Measurements from ENCODE around the gene NAGK. TPM values are rescaled to one million over a fixed set of nuclear protein-coding genes. Genes with fewer than 3 reads are reported as not detected.
"Not testable (repeated sequence)": the region's sequence is repeated elsewhere in the genome, so short reads cannot be mapped to it uniquely, and the experiment has no call there.

NAGK gene
- total RNA-seq (2014; rRNA removed; shearing (Covaris generic)), result 87.0 and 87.7 TPM in 2 replicates

DNA sequence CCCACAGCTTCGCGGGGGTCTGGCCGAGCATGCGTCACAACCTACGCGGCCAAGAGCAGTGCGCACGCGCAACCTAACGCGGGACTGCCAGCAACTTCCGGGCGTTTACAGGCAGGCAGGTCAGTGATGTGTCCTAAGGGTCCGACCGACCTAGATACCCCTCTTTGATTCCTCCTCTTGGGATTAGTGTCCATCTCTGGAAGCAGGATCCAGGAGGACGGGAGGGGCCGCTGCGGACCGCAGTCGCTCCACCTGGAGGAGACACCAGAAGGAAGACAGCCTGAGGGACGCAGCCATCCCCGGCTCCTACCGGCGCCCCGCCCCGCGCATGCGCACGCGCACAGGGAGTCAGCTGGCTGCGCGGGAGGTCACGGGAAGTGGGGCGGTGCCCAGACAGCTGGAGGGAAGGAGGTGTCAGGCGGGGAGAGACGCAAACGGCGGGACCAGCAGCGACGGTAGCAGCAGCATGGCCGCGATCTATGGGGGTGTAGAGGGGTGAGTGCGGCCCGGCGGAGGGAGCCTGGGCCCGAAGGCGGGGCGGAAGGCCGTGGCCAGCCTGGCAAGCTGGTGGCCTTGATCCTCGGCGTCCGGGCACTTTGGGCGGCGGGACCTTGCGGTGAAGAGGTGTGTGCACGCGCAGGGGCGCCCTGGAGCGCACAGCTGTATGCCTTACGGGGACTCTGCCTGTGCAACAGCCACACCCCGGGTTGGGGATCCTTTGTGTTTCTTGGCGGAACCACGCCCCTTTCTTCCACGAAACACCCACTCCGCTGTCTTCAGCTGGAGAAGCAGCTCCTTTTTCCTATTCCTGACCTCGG is at the start of gene NAGK:
Gene NAGK (plus strand): TSS at position 431 of the 818 bp plus-strand sequence. CDS start 36 bp downstream, at position 467.
- DNase-seq (ENCODE audit: low read depth), result peak; percentile 91

DNA sequence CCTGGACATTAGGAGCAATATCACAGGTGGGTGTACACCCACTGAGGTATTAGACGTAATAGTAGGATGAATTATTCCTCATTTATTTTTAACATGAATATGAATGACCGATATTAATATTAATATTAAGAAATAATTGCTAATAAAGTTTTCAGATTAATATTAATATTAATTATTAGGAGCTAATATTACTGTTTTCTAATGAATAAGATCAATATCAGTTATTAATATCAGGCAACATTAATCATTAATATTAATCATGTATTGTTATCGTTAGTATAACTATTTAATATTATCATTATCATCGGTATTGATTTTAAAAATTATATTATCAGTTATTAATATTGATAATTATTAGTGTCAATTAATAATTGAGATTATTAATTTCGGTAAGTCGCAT is 48.5 kb upstream of the NAGK start:
- DNase-seq (ENCODE audit: low read depth), result not testable (repeated sequence)

DNA sequence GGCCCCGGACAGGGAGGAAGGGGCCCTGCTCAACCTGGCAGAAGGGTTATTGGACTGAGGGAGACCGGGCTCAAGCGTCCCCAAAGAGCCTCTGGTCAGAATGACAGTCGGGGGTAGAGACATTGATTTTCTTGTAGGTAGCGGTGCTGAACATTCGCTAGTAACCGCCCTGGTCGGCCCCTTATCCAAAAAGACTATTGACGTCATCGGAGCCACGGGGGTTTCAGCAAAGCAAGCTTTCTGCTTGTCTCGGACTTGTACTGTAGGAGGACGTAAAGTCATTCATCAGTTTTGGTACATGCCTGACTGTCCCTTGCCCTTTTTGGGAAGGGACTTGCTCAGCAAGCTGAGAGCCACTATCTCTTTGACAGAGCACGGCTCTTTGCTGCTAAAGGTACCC is 47.1 kb upstream of the NAGK start:
- not testable (repeated sequence) for DNase-seq (ENCODE audit: low read depth)

DNA sequence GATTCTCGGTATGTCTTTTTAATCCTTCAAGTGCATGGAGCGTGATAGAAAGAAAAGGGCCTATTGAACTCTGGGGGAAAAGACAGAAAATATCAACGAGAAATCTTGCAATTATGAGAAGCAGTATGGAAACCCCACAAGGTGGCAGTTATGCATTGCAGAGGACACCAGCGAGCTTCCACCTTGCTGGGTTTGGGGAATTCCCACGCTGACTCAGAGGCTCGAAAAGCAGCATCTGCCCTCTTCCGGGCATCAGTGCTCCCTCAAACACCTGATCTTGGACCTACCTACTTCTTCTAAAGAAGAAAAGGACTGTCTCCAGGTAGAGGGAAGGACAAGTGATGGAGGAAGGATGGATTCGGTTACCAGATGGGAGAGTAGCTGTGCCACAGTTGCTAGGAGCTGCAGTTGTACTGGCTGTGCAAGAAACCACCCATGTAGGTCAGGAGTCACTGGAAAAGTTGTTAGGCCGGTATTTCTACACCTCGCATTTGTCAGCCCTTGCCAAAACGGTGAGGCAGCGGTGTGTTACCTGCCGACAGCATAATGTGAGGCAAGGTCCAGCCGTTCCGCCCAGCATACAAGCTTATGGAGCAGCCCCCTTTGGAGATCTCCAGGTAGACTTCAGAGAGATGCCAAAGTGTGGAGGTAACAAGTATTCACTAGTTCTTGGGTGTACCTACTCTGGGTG is 44.8 kb upstream of the NAGK start:
- DNase-seq (ENCODE audit: low read depth), result not testable (repeated sequence)

DNA sequence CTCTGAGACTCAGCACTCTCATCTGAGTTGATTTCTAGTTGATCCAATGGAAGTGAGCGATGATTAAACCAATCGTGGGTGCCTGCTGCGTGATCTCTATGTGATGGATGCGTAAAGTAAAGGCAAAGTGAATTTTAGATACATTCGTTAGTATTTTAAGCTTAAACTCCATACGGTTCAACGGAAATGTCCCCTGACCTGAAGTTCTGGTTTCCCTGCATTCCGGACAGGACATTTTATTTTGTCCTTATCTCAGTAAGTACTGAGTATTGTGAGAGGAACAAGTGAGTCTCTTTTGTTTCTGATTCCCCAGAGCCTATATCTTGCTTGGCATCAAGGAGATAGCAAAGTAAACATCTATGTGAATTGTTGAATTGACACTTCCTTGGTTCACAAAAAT is 32.2 kb upstream of the NAGK start:
- not testable (repeated sequence) for DNase-seq (ENCODE audit: low read depth)

DNA sequence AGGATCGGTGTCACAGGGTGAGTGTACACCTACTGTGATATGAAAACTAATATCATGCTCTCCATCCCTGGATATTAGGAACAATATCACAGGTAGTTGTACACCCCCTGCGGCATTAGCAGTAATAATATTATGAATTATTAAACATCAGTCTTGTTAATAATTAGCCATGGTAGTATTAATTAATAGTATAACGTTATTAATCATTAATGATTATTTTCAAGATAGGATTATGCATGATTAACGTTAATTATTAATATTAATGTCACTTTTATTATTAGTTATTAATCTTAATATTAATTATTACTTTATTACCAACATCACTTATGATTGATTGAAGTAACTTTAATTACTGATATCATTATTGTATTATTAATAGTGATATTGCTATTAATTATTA is 26.2 kb upstream of the NAGK start:
- DNase-seq (ENCODE audit: low read depth), result no peak

DNA sequence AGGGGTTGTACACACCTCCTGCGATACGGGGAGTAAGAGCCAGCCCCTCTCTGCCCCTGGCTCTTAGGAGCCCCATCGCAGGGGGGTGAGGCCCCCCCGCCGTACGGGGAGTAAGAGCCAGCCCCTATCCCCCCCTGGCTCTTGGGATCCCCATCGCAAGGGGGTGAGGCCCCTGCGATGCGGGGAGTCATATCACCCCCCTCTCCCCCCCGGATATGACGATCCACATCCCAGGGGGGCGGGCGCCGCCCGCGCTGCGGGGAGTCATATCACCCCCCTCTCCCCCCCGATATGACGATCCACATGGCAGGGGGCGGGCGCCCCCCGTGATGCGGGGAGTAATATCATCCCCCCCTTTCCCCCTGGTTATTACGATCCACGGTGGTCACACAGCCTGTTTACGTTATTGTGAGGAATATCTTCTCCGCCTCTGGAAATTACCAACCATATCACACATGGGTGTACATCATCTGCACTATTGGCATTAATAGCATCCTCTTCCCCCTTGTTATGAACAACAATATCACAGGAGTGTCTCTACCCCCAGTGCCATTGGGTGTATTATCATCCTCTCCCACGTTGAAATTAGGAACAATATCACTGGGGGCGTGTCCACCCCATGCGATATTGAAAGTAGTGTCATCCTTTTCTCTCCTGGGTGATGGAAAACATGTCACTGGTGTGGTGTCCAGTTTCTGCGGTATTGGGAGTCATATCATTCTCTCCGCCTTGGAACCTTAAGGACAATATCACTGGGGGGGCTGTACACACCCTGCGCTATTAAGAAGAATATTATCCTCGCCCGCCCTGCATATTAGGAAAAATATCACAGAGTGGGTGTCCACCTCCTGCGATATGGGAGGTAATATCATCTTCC is 24.7 kb upstream of the NAGK start:
- no peak for DNase-seq (ENCODE audit: low read depth)

DNA sequence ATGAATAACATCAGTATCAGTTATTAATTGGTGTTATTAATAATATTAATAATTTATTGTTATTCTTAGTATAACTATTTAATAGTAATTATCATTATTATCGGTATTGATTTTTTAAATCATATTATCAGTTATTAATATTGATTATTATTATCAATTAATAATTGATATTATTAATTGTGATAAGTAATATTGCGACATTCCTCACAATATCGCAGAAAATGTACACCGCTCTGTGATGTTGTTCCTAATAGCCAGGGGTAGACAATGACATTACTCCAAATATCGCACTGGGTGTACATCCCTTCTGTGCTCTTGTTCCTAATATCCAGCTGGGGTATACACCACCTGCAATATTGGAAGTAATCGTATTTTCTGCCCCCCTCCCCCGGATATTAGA is 23.3 kb upstream of the NAGK start:
- DNase-seq (ENCODE audit: low read depth), result no peak

DNA sequence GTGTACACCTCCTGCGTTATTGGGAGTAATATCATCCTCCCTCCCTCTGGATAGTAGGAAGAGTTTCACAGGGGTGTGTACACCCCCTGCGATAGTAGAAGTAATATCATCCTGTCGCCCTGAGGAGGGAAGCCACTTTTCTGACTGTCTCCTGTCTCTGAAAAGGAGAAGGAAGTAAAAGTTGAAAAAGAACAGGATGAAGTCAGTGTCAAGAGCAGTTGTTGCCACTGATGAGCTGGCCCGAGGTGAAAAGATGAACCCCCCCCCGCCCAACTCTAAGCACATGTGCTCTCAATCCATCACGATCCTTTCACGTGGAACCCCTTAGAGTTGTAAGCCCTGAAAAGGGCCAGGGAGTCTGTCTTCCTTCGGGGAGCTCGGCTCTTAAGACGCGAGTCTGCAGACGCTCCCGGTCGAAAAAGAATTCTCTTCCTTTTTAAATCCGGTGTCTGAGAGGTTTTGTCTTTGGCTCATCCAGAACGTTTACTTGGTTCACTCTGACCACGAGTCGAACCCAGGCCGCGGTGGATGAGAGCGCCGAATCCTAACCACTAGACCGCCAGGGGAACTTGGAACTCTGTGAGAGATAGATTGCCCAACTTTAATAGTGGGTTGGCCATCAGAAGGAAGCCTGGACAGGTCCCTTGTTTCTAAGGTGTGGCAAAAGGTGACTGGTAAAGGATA is 22.4 kb upstream of the NAGK start:
- DNase-seq (ENCODE audit: low read depth), result no peak

DNA sequence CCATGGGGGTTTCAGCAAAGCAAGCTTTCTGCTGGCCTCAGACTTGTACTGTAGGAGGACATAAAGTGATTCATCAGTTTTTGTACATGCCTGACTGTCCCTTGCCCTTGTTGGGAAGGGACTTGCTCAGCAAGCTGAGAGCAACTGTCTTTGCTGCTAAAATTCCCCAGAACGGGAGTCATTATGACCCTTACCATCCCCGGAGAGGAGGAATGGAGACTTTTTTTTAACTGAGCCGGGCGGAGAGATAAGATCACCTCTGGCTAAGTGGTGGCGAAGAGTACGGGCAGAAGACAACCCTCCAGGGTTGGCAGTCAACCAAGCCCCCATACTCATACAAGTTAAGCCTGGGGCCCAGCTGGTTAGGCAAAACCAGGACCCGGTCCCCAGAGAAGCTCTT is 20.4 kb upstream of the NAGK start:
- no peak for DNase-seq (ENCODE audit: low read depth)

DNA sequence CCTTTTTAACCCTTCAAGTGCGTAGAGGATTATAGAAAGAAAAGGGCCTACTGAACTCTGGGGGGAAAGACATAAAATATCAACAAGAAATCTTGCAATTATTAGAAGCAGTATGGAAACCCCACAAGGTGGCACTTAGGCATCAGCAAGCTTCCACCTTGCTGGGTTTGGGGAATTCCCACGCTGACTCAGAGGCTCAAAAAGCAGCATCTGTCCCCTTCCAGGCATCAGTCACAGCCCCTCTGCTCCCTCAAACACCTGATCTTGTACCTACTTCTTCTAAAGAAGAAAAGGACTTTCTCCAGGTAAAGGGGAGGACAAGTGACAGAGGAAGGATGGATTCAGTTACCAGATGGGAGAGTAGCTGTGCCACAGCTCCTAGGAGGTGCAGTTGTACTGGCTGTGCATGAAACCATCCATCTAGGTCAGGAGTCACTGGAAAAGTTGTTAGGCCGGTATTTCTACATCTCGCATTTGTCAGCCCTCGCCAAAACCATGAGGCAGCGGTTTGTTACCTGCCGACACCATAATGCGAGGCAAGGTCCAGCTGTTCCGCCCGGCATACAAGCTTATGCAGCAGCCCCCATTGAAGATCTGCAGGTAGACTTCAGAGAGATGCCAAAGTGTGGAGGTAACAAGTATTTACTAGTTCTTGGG is 18.6 kb upstream of the NAGK start:
- not testable (repeated sequence) for DNase-seq (ENCODE audit: low read depth)

DNA sequence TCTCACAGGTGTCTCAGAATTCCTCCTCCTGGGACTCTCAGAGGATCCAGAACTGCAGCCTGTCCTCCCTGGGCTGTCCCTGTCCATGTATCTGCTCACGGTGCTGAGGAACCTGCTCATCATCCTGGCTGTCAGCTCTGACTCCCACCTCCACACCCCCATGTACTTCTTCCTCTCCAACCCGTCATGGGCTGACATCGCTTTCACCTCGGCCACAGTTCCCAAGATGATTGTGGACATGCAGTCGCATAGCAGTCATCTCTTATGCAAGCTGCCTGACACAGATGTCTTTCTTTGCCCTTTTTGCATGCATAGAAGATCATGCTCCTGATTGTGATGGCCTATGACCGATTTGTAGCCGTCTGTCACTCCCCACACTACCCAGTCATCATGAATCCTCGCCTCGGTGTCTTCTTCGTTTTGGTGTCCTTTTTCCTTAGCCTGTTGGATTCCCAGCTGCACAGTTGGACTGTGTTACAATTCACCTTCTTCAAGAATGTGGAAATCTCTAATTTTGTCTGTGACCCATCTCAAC is 13.2 kb upstream of the NAGK start:
- not testable (repeated sequence) for DNase-seq (ENCODE audit: low read depth)

DNA sequence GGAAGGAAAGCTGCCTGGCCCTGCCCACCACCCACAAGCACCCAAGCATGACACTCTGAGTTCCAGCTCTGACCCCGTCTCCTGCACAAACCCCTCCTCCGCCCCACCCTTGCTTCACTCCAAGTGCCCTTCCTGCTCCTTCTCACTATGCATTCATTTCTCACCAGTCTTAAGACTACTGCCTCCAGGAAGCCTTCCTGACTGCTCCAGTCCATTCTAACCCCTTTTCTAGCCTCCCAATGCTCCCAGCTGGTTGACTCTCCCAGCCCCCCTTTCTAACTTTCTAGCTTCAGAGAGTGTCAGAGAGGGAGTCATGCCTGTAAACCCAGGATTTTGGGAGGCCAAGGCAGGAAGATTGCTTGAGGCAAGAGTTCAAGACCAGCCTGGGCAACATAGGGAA is 8.2 kb upstream of the NAGK start:
- no peak for DNase-seq (ENCODE audit: low read depth)

DNA sequence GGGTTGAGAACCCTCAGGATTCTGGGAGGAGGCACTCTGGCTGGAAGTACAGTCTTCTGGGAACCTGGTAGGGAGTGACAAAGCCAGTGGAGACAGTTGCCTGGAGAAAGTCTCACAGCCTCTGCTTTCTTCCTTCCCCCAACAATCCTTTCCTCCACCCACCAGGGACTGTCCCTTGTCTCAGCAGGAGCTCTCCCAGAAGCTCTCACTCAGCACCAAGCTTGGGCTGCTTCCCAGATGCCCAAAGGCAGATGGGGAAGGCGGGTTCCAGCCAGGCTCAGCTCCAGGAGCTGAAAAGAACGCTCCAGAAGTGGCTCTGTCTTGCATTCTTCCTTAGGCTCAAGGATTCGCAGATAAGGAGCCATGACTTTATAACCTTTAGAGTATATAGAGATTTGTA is 7.6 kb upstream of the NAGK start:
- DNase-seq (ENCODE audit: low read depth), result no peak

DNA sequence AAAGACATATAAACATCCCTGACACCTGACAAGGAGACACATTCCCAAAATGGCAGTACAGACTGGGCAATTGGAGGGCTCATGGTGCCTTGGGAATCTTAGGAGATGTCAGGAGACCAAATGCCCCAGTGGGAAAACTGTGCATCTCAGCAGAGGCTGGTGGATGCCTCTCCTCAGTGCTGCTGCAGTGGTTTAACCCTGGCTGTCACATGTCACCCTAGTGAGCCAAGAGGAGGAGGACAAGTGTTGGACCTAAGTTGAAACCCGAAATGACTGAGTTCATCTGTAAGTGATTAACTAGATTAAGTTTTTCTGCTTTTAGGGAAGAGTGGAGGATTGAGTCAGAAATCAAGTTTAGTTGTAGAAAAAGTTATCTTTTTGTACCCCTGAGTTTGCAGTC is 5.2 kb upstream of the NAGK start:
- no peak for DNase-seq (ENCODE audit: low read depth)

DNA sequence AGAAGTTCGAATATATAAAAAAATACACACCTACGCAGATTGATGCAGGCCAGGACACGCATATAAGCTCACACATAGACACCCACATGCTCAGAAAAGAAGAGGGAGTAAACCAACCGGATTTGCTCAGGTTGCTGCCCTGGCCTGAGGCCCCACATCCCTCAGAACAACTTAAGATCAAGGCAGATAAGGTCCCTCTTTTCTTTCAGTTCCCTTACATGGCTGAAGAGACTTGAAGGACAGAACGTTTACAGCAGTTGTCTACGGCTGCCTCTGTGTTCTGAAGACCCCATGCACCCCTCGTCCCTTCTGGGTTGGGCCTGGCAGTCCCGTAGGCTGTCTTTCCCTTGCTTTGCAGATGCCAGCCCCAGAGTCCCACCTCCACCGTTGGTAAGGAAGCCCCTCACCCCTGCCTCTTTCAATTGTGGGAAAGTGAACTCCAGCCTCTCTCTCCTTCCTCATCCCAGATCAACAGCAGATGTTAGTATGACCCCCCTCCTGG is 4.3 kb upstream of the NAGK start:
- DNase-seq (ENCODE audit: low read depth), result no peak

DNA sequence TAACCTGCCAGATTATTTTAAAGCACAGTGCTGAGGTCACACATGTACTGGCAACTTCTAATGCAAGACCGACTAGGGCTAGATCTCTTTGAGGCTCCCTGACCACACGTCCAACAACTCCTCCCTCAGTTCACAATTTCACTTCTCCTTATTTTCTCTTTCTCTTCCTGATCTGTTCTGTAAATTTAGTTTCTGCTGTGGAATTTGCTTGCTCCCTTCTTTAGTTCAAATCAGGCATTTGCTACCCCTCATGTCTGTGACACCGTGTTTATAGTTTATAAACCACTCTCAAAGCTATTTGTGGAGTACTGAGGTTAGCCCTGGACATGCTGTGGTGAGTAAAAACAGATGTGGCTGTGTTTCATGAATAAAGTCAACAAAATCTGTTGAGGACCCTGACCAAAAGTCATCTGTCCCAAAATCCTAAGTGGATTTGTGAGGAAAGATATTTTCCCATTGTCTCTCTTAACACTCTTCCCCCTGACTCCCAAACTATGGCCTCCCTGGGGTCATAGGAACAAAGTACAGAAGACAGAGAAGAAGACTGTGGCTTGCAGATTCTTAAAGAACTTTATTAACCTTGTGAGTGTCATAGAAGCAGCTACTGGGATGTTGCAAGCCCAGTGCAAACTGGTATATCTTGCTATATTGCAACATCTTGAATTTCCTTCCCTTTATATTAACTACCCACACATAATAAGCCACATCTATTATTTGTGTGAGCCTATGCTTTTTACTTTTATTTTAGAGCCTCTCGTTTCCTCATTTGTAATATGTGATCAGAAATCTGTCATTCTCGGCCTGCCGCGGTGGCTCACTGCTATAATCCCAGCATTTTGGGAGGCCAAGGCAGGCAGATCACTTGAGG is 3.5 kb upstream of the NAGK start:
- no peak for DNase-seq (ENCODE audit: low read depth)

DNA sequence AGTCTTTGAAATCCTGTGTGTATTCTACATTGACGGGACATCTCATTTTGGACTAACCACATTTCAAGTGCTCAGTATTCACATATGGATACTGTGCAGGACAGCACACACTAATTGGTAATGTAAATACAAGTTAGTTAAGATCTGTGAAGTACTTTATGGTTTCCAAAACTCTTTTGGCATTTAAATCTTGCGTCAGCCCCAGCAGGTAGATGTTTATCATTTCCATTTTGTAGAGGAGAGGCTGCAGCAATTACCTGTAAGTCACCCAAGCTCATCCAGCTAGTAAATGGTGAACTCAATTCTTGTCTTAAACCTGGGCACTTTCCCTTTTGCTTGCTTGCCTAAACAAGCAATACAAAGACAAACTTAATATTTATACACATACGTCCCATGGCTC is 1.6 kb upstream of the NAGK start:
- no peak for DNase-seq (ENCODE audit: low read depth)

DNA sequence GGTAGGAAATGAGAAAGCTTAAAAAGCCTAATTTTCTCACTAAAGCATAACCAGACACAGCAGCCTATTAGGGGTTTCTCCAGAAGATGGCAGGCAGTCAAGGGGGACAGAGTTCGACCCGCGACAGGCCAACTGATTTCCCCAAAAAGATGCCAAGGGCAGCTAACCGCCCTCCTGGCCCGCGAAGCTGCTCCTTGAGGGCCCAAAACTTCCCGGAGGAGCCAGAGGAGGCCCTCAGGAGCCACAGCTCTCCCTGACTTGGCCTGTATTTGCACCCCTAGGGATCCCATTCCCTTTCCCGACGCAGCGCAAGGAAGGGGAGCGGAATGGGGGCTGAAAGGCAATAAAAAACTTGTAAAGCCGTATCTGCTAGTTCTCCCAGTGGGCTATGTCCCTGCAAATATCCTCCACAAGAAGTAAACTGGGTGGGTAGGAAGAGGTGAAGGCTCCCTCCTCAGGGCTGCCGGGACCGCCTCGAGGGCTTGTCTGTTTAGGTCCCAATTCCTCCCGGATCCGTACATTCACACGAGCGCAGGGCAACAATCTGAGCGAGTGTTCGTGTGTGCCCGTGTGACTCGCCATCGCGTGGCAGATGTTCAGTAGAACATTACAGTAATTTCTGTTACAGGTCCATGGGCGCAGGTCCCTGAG is 756 bp upstream of the NAGK start:
- no peak for DNase-seq (ENCODE audit: low read depth)
